Measurements from ENCODE around the gene SGSM2.

SGSM2 gene

GRCh38 chr17:2363318-2363717, 26.0 kb downstream of the SGSM2 start:
- H3K79me2 ChIP-seq (ENCODE audit: insufficient read depth, low read length) = no peaks in the 10 kb centered on the region
- no peak overlapping the region for H3K27ac ChIP-seq (ENCODE audit: low read depth, low read length)
- H3K4me2 ChIP-seq (ENCODE audit: low read depth, low read length, poor library complexity, severe bottlenecking) = no peak overlapping the region
- no peaks in the 10 kb centered on the region for H3K36me3 ChIP-seq (ENCODE audit: low read length)
- H3K27me3 ChIP-seq (ENCODE audit: low read length) = no peaks in the 10 kb centered on the region
- no peaks in the 10 kb centered on the region for H4K20me1 ChIP-seq (ENCODE audit: low read depth, low read length)
- TF ChIP-seq EZH2phosphoT487 (conservative IDR thresholded peaks at IDR 0.05; ENCODE audit: low read length) = no peak
- no peaks in the 10 kb centered on the region for H3F3A ChIP-seq (ENCODE audit: insufficient read depth)
- no peaks in the 10 kb centered on the region for H3K9me3 ChIP-seq (ENCODE audit: insufficient read depth, low read length)
- no peak overlapping the region for H3K9ac ChIP-seq (ENCODE audit: low read length)
- no peaks in the 10 kb centered on the region for H3K9me2 ChIP-seq (replicated peaks; ENCODE audit: insufficient read depth, low read length)
- H2AFZ ChIP-seq (ENCODE audit: low read depth, low read length, severe bottlenecking) = no peak overlapping the region
- H3K4me3 ChIP-seq (ENCODE audit: insufficient read depth, low read length, poor library complexity, severe bottlenecking) = no peak overlapping the region

DNA sequence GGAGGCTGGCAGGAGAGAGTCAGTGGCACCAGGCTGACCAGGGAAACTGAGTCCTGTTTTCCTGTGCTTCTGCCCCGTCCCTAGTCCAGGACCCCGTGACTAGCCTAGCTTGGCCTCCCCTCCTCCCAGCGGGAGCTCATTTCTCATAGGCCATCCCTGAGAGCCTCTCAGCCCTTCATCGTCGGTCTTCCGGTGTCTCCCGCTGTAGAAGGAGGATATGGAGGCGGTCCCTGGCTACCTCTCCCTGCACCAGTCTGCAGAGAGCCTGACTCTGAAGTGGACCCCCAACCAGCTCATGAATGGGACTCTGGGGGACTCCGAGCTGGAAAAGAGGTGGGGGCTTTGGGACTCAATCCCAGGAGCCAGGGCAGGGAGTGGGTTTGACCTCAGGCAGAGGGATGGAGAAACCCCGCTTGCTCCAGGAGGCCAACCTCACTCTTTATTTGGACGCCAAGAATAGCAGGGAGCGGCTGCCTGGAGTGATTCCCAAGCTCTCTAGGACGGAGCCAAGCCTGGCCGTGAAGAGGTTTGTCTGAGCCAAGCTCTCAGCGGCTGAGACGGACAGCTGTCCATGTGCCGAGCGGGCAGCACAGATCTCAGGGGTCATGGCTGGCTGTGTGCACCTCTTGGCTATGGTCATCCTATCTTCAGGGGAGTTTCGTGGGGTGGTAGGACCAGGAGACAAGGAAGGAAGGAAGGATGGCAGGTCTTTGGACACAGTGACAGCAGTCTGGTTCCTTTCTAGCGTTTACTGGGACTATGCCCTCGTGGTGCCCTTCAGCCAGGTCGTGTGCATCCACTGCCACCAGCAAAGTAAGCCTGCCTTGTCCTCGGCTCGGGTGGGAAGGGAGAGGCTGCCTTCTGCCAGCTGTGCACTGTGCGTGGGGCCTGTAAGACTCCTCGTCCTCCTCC, 26.8 kb downstream of the SGSM2 start:
- no peaks in the 10 kb centered on the region for H3K79me2 ChIP-seq (ENCODE audit: insufficient read depth, low read length)
- no peaks in the 10 kb centered on the region for H3K36me3 ChIP-seq (ENCODE audit: low read length)
- H2AFZ ChIP-seq (ENCODE audit: low read depth, low read length, severe bottlenecking) = no peak overlapping the region
- H4K20me1 ChIP-seq (ENCODE audit: low read depth, low read length) = no peaks in the 10 kb centered on the region
- H3K27me3 ChIP-seq (ENCODE audit: low read length) = no peaks in the 10 kb centered on the region
- no peak for TF ChIP-seq CTCF (IDR thresholded peaks at IDR 0.05; ENCODE audit: insufficient read depth, low read length, poor library complexity, severe bottlenecking)
- no peak for TF ChIP-seq EZH2phosphoT487 (conservative IDR thresholded peaks at IDR 0.05; ENCODE audit: low read length)
- H3K4me2 ChIP-seq (ENCODE audit: low read depth, low read length, poor library complexity, severe bottlenecking) = no peak overlapping the region
- no peak overlapping the region for H3K27ac ChIP-seq (ENCODE audit: low read depth, low read length)
- no peaks in the 10 kb centered on the region for H3K9me3 ChIP-seq (ENCODE audit: insufficient read depth, low read length)
- H3K9me2 ChIP-seq (replicated peaks; ENCODE audit: insufficient read depth, low read length) = no peaks in the 10 kb centered on the region
- no peaks in the 10 kb centered on the region for H3F3A ChIP-seq (ENCODE audit: insufficient read depth)
- H3K4me3 ChIP-seq (ENCODE audit: insufficient read depth, low read length, poor library complexity, severe bottlenecking) = no peak overlapping the region
- H3K9ac ChIP-seq (ENCODE audit: low read length) = no peak overlapping the region

- Histone ChIP-seq H3K4me3 (ENCODE audit: insufficient read depth, low read length, poor library complexity, severe bottlenecking) (no peak overlapping the region), H3K79me2 (ENCODE audit: insufficient read depth, low read length) (no peaks in the 10 kb centered on the region), H3F3A (ENCODE audit: insufficient read depth) (no peaks in the 10 kb centered on the region), H3K4me2 (ENCODE audit: low read depth, low read length, poor library complexity, severe bottlenecking) (no peak overlapping the region), H3K9ac (ENCODE audit: low read length) (no peak overlapping the region), H3K27ac (ENCODE audit: low read depth, low read length) (no peak overlapping the region), H4K20me1 (ENCODE audit: low read depth, low read length) (no peaks in the 10 kb centered on the region), H3K36me3 (ENCODE audit: low read length) (no peaks in the 10 kb centered on the region), H2AFZ (ENCODE audit: low read depth, low read length, severe bottlenecking) (no peak overlapping the region), H3K9me3 (ENCODE audit: insufficient read depth, low read length) (no peaks in the 10 kb centered on the region), H3K27me3 (ENCODE audit: low read length) (no peaks in the 10 kb centered on the region), H3K9me2 (replicated peaks; ENCODE audit: insufficient read depth, low read length) (no peaks in the 10 kb centered on the region)
- no peak for TF ChIP-seq CTCF (IDR thresholded peaks at IDR 0.05; ENCODE audit: insufficient read depth, low read length, poor library complexity, severe bottlenecking)
- no peak for TF ChIP-seq EZH2phosphoT487 (conservative IDR thresholded peaks at IDR 0.05; ENCODE audit: low read length)
Measured at GRCh38 chr17:2364763-2365116, 27.4 kb downstream of the SGSM2 start.

DNA sequence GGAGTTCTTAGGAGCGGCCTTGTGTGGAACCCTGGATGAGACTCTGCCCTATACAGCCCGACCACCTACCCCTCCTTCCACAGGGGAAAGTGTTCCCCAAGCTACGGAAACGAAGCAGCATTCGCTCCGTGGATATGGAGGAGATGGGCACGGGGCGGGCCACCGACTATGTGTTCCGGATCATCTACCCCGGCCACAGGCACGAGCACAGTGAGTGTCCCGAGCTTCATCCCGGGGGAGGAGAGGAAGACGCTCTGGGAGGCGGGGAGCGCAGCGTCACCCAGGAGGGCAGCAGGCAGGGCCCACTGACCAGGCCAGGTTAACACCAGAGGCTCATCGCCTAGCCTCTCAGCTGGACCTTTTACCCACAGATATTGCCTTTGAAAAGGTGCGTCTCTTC, 27.8 kb downstream of the SGSM2 start:
- Histone ChIP-seq H3K27me3 (ENCODE audit: low read length) (no peaks in the 10 kb centered on the region), H3K36me3 (ENCODE audit: low read length) (no peaks in the 10 kb centered on the region), H3K9ac (ENCODE audit: low read length) (no peak overlapping the region), H3K9me2 (replicated peaks; ENCODE audit: insufficient read depth, low read length) (no peaks in the 10 kb centered on the region), H3K27ac (ENCODE audit: low read depth, low read length) (no peak overlapping the region), H4K20me1 (ENCODE audit: low read depth, low read length) (no peaks in the 10 kb centered on the region), H2AFZ (ENCODE audit: low read depth, low read length, severe bottlenecking) (no peak overlapping the region), H3K79me2 (ENCODE audit: insufficient read depth, low read length) (no peaks in the 10 kb centered on the region), H3K9me3 (ENCODE audit: insufficient read depth, low read length) (no peaks in the 10 kb centered on the region), H3K4me2 (ENCODE audit: low read depth, low read length, poor library complexity, severe bottlenecking) (no peak overlapping the region), H3K4me3 (ENCODE audit: insufficient read depth, low read length, poor library complexity, severe bottlenecking) (no peak overlapping the region), H3F3A (ENCODE audit: insufficient read depth) (no peaks in the 10 kb centered on the region)
- no peak for TF ChIP-seq EZH2phosphoT487 (conservative IDR thresholded peaks at IDR 0.05; ENCODE audit: low read length)
